Measurements from ENCODE around the gene TRA2A.

GRCh38 chr7:23475576-23475839, 56.3 kb downstream of the TRA2A start:
- TF ChIP-seq CTCF (conservative IDR thresholded peaks at IDR 0.05) (no peak), ZFX (IDR thresholded peaks at IDR 0.05) (no peak)

All from C4-2B (cell line).